Vagina (tissue), 2 donors: ENCODE measurements around the gene SPINT4.
"Not testable (repeated sequence)": the region's sequence is repeated elsewhere in the genome, so short reads cannot be mapped to it uniquely, and the experiment has no call there.

Experiments
- CTCF ChIP-seq, 3 experiments: fragments of 450-650 bp in 2 of 3; fragments of 200-600 bp in 1 of 3; sonication (generic) in 1 of 3; IDR thresholded peaks; one replicate each; pipeline ENCODE4 v1.5.1; 2017 to 2019; ENCODE audit warnings: antibody characterized with exemption in 3 of 3, mild to moderate bottlenecking in 2 of 3, moderate library complexity in 2 of 3
- POLR2A ChIP-seq, 2 donors: fragments of 450-650 bp; IDR thresholded peaks; one replicate each; pipeline ENCODE4 v1.6.1; 2017; ENCODE audit warnings: antibody characterized with exemption in 2 of 2, mild to moderate bottlenecking in 2 of 2, moderate library complexity in 2 of 2

DNA sequence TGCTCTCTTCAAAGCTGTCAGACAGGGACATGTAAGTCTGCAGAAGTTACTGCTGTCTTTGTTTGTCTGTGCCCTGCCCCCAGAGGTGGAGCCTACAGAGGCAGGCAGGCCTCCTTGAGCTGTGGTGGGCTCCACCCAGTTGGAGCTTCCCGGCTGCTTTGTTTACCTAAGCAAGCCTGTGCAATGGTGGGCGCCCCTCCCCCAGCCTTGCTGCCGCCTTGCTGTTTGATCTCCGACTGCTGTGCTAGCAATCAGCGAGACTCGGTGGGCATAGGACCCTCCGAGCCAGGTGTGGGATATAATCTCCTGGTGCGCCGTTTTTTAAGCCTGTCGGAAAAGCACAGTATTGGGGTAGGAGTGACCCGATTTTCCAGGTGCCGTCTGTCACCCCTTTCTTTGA lies 28.8 kb upstream of the SPINT4 start:
- not testable (repeated sequence) for TF ChIP-seq POLR2A, CTCF (IDR thresholded peaks at IDR 0.05)
